Measurements from ENCODE around the gene ITGA11. TPM values are rescaled to one million over a fixed set of nuclear protein-coding genes. Genes with fewer than 3 reads are reported as not detected.

ITGA11 gene, protein sequence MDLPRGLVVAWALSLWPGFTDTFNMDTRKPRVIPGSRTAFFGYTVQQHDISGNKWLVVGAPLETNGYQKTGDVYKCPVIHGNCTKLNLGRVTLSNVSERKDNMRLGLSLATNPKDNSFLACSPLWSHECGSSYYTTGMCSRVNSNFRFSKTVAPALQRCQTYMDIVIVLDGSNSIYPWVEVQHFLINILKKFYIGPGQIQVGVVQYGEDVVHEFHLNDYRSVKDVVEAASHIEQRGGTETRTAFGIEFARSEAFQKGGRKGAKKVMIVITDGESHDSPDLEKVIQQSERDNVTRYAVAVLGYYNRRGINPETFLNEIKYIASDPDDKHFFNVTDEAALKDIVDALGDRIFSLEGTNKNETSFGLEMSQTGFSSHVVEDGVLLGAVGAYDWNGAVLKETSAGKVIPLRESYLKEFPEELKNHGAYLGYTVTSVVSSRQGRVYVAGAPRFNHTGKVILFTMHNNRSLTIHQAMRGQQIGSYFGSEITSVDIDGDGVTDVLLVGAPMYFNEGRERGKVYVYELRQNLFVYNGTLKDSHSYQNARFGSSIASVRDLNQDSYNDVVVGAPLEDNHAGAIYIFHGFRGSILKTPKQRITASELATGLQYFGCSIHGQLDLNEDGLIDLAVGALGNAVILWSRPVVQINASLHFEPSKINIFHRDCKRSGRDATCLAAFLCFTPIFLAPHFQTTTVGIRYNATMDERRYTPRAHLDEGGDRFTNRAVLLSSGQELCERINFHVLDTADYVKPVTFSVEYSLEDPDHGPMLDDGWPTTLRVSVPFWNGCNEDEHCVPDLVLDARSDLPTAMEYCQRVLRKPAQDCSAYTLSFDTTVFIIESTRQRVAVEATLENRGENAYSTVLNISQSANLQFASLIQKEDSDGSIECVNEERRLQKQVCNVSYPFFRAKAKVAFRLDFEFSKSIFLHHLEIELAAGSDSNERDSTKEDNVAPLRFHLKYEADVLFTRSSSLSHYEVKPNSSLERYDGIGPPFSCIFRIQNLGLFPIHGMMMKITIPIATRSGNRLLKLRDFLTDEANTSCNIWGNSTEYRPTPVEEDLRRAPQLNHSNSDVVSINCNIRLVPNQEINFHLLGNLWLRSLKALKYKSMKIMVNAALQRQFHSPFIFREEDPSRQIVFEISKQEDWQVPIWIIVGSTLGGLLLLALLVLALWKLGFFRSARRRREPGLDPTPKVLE
- 31.2 and 54.7 TPM in 2 replicates for total RNA-seq (2014; rRNA removed; shearing (Covaris generic))

DNA sequence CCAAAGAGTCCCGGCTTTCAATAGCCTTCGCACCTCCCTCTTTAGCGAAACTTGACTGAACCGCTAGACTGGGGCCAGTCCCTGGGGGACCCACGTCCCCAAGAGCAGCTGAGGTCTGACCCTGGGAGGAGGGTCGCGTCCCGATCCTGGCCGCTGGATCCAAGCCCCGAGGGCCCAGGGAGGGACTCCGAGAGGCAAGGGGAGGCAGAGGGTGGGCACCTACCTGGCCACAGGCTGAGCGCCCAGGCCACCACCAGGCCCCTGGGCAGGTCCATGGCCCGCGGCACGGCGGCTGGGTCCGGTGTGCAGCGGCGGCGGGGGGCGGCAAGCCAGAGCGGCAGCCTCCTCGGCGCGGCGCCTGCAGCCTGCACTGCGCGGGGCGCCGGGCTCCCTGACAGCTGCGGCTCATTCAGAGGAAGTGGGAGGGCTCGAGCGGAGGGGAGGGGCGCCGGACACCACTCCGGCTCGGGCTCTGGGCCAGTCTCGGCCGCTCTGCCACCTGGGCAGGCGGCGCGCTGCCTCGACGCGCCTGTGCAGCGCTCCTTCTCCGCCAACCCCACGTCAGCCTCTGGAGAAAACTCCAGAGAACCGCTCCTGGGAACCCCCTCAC is at the start of gene ITGA11:
Gene ITGA11 (minus strand): TSS at position 372 of the 610 bp plus-strand sequence. CDS start 97 bp downstream, at position 275.
- peak; percentile 80 for DNase-seq (ENCODE audit: low read depth)

DNA sequence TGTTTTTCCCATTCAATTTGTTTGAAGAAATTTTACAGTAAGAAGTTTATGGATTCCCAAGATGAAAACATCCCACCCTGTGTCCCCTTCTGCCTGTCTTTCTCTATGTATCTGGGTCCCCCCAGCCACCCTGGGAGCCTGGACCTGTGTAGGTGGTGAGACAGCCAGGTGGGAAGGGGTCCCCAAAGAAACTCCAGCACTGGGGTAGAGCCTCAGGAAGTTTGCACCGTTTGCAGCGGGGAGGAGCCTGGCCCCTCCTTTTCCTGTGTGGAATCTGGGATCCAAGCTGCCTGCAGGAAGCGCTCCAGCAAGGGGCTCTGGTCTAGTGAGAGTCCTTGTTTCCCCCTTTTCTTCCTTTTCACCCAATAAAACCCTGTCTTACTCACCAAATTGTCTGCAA is 49.4 kb upstream of the ITGA11 start:
- DNase-seq (ENCODE audit: low read depth) = no peak

DNA sequence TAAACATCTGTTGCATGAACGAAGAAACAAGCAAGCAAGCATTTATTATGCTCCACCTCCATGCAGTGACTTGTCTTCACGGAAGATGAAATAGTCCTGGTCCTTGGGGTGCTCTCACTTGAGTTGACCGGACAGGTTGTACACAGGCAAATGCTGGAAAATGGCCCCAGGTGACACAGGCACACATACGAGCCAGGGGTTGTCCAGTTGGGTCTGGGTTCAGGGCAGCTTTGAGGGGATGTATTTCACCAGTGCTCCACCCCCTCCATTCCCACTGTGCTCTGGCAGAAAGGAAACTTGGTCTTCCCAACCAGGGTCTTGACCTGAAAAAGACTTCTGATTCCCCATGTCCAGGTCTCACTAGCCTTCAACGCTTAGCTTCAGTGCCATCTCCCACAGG is 48.3 kb upstream of the ITGA11 start:
- no peak for DNase-seq (ENCODE audit: low read depth)

- no peak for DNase-seq (ENCODE audit: low read depth)
These were observed 47.9 kb upstream of the ITGA11 start for GRCh38 chr15:68479870-68480269.

DNA sequence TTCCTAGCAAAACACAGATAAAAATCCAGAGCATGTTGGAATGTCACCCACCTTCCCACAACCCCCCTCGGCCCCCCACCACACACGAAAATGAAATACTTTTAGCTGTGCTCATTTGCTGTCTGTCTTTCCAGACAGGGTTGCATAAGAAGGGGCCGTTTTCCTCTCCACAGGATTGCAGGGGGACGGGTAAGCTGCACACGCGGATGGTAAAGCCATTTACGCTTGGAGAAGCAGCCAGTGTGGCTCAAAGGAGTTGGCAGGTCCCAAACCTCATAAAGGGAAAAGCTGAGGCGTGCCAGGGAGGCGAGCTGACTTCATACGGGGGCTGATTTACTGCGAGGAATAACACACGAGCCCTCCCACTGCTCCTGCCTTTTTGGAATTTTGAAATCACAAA is 47.4 kb upstream of the ITGA11 start:
- peak; percentile 52 for DNase-seq (ENCODE audit: low read depth)

DNA sequence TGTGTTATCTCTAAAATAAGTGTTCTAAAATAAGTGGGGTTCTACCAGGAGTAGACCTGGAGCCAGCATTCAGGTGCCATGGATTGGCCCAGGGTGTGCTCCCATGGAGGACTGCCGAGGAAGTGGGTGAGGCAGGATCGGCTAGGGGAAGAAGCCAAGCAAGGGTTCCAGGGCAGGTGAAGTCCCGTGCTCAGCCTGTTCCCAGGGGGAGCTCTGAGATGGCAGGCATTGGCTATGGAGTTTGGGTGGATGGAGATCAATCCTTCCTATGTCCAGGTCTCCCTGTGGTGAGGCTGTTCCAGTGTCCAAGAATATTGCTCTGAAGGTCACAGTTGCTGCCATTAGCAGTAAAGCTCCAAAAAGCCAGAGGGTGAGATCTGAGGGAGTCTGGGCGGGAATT is 46.9 kb upstream of the ITGA11 start:
- DNase-seq (ENCODE audit: low read depth) = no peak

DNA sequence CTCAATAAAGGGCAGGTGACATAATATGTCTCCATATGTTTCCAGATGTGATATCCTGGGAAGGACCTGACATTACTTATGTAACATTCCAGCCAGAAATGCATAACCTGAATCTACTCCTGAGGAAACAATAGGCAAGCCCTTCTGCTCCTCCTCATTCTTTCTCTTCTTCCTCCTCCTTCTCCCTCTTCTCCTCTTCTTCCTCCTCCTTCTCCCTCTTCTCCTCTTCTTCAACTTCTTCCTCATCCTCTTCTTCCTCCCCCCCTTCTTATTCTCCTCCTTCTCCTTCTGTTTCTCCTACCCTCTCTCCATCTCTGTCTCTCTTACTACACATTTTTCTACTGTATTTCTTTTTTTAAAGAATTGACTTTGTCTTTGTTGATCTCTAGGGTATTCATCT is 43.5 kb upstream of the ITGA11 start:
- no peak for DNase-seq (ENCODE audit: low read depth)

GRCh38 chr15:68471541-68471940 is 39.6 kb upstream of the ITGA11 start:
- DNase-seq (ENCODE audit: low read depth) = peak; percentile 79

GRCh38 chr15:68470976-68471375 is 39.0 kb upstream of the ITGA11 start:
- no peak for DNase-seq (ENCODE audit: low read depth)

DNA sequence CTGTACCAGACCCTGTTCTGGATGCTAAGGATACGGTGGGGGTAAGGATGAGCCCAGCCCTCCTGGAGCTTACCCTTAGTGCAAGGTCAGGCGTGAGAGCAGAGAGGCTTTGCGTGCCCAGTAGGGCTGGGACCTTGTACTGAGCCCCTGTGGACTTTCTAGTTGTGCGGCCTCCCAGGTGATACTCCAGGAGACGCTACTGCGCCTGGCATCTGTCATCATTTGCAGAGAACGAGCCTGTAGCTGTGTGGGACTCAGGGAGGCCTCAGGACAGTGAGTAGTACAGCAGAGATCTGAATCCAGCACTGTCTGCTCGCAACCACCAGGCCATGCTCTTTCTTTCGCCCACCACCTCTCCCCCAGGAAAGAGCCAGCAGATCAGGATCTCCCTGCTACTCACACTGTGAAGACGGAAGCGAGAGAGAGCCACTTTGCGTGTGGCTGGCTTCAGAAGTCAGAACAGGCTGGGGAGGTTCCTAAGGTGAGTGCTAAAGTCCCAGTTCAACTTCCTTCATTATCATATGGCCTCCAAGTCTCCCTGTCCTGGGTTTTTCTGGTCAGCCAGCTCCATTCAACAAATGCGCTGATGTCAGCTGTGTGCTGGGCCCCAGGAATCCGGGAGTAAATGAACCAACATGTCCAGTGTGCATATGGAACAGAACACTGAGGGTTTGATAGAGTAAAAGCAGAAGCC is 38.2 kb upstream of the ITGA11 start:
- no peak for DNase-seq (ENCODE audit: low read depth)

DNA sequence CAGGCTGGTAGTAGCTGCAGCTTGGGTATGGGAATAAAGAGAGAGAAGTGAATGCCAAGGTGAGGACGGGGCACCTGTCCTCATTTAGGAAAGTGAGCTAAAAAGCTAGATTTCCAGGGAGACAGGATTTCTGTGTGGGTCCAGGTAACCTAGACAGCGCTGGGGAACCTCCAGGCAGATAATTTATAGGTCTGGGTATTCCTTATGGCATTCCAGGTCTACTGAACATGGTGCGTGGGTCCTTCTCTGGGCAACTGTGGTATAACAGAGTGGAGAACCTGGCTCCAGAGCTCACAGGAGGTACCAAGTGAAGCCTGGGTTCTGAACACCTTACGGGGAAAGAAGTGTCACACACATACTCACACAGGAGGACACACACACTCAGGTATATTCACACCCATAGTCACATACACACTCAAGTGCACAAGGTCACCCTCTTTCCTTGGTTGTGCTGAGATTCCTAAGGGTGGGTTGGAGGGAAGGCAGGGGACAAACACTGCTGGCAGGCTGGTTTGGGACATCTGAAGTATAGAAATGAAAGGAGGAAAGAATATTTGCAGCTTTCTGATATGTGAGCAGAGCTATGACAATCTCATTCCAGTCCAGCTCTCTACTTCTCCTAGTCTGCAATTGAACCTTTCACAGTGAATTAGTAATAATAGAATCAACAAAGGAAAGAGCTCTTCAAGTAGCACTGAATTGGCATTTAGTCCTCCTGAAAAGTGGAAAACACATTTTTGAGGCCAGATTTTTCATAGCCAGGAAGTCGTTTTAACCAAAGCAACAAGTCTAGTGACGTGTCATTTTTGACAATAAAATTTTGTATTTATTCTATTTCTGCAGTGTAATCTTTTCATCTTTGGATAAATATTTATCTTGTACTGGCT is 37.4 kb upstream of the ITGA11 start:
- DNase-seq (ENCODE audit: low read depth) = peak; percentile 69

GRCh38 chr15:68466876-68467275 is 34.9 kb upstream of the ITGA11 start:
- no peak for DNase-seq (ENCODE audit: low read depth)

DNA sequence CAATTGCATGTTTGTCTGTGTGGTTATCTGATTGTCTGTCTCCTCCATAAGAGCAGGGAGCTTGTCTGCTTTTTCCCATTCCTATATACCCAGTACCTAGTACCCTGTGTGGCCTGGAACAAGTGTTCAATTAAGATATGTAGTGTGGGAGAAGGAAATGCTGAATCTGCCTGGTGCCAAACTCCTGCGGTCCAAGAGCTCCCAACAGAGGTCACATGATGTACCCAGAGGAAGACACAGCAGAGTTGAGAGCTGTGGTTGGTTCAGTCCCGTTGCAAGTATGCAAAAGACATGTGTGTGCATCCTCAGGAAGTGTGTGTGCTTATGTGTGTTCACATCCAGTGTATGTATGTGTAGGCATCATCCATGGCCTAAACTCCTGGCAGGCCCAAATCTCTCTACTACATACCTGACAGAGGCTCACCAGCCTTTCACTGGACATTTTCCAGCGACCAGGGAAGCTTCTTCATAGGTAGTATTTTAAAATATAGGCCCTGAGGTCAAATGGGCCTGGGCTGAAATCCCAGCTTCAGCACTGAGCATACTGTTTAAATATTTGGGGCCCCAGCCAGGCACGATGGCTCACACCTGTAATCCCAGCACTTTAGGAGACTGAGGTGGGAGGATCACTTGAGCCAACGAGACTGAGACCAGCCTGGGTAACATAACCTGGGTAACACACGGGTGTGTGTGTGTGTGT is 34.0 kb upstream of the ITGA11 start:
- DNase-seq (ENCODE audit: low read depth) = no peak

GRCh38 chr15:68464448-68465090 is 32.6 kb upstream of the ITGA11 start:
- peak; percentile 62 for DNase-seq (ENCODE audit: low read depth)

- peak; percentile 57 for DNase-seq (ENCODE audit: low read depth)
These were observed 32.0 kb upstream of the ITGA11 start for GRCh38 chr15:68463996-68464395.

DNA sequence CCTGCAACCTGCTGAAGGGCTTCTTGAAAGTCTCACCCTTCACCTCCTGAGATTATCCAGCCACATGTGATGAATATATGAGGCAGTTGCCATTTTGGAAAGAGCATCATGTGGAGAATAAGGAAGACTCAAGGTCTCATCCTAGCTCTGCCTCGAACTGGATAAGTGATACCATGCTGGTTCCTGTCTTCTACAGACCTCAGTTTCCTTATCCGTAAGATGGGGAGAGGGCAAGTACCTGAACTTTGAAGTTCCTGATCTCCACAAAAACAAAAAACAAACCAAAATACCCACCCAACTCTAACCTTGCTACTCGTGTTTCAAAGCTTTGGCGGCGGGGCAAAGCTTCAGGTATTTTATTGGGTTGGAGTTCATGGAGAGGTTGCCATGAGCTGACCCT is 31.5 kb upstream of the ITGA11 start:
- no peak for DNase-seq (ENCODE audit: low read depth)

GRCh38 chr15:68460166-68460565 is 28.2 kb upstream of the ITGA11 start:
- DNase-seq (ENCODE audit: low read depth) = no peak

GRCh38 chr15:68450192-68450591 is 18.2 kb upstream of the ITGA11 start:
- DNase-seq (ENCODE audit: low read depth) = no peak

DNA sequence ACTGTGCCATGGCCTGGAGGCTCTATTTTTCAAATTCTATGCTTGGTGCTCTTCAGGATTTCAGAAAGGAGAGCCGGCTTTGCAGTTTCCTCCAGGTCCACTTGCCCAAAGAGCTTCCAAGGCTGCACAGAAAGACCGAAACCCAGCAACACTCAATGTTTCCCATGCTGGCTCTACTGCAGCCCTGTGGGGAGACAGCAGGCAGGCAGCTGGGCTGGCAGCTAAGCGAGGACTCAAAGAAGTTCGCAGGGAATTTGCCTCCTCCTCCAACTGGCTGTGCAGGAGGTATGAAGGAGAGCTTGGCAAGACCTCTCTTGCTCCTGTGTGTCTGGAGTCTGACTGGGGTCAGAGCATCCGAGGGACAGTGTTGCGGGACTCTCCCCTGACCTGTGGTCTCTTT is 17.4 kb upstream of the ITGA11 start:
- DNase-seq (ENCODE audit: low read depth) = no peak
